NCI-H128 (cell line): ENCODE results near the gene PTGR1.
"Not testable (repeated sequence)": the region's sequence is repeated elsewhere in the genome, so short reads cannot be mapped to it uniquely, and the experiment has no call there.

Source experiments
- DNase-seq: peaks from one replicate; lab custom pipeline; 2025; ENCODE audit not compliant: unreplicated experiment; lab: John Stamatoyannopoulos, UW

Gene PTGR1

GRCh38 chr9:111599092-111599954 is at the start of gene PTGR1:
Gene PTGR1 (minus strand): TSS chr9:111599647. CDS start chr9:111597422, 2,225 bp downstream.
- no peak for DNase-seq

DNA sequence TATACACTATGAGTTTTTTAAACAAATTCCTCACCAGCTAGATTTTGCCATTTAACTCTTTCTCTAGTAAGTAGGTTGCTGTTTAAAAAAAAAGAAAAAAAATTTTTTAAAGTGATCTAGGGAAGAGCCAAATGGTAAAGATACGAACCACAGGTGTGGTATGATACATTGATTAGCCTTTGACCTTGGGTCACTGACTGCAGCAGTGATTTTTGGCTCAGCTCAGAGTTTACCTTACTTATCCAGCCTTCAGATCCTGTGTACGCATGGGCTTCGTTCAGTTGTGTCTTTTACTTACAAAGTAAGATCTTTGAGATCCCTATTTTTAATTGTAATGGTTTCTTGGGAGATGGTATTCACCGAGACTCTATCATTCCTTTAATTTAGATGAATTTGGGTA is 49.6 kb upstream of the PTGR1 start:
- no peak for DNase-seq

DNA sequence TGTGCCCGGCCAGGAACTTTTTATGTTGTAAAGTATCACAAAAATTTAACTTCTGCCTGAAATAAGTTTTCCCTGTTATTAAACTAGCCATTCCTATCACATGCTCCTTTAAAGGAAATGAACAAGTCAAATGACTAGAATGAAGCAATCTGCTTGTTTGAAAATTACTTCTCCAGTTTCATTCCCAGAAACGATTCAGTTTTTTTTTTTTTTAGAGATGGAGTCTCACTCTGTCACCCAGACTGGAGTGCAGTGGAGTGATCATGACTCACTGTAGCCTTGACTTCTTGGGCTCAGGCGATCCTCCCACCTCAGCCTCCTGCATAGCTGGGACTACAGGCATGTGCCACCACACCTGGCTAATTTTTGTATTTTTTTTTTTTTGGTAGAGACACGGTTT is 48.6 kb upstream of the PTGR1 start:
- no peak for DNase-seq

- DNase-seq = no peak
Measured at GRCh38 chr9:111646417-111646816, 47.0 kb upstream of the PTGR1 start.

GRCh38 chr9:111645806-111646205 is 46.4 kb upstream of the PTGR1 start:
- DNase-seq = no peak

- DNase-seq = no peak
Measured at GRCh38 chr9:111644195-111644772, 44.8 kb upstream of the PTGR1 start.

GRCh38 chr9:111637421-111637950 is 38.0 kb upstream of the PTGR1 start:
- DNase-seq = no peak

- no peak for DNase-seq
Measured at GRCh38 chr9:111634860-111635259, 35.4 kb upstream of the PTGR1 start.

DNA sequence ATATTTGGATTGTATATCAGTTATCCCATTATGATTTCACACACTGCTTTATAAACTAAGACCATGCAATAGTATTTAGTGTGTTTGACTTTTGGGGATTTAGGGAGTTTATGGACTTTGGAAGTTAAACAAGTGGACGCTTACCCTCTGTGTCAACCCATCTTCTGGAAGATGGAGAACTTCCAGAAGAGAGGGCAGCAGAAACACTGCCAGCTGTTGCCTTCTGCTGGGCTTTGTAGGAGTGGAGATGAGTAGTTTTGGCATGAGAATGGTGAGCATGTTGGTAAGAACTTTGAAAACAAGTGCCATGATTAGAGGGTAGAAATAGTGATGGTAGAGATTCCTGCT is 33.9 kb upstream of the PTGR1 start:
- no peak for DNase-seq

DNA sequence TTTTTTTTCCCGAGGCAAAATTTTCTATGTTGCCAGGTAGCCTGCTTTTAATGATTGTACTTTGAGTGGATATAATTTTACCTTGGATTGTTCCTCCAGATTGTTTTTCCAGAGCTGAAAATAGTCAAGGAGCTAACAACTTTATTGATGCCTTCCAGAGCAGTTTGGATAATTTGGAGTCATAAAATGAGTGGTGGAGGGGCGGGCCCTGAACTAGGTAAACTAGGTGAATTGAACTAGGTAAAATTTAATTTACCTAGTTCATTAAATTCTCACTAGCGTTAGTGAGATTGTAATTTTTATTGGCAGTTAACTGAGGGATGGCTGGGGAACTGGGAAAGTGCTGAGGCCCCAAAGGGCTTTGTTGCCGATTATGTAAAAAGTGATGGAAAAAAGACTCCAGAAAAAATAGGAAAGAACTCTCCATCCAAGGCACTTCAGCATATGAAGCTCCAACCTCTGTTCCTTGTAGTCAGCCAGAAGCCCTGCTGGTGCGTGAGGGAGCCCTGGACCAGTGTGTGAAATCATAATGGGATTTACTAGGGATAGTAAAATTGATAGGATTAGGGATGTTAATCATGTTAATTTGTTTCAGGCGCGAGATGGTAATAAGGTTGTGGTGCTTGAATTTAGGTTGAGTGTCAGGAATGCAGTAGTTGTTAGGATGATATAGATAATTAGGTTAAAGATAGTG is 33.4 kb upstream of the PTGR1 start:
- no peak for DNase-seq

- DNase-seq = no peak
Measured at GRCh38 chr9:111632060-111632459, 32.6 kb upstream of the PTGR1 start.

DNA sequence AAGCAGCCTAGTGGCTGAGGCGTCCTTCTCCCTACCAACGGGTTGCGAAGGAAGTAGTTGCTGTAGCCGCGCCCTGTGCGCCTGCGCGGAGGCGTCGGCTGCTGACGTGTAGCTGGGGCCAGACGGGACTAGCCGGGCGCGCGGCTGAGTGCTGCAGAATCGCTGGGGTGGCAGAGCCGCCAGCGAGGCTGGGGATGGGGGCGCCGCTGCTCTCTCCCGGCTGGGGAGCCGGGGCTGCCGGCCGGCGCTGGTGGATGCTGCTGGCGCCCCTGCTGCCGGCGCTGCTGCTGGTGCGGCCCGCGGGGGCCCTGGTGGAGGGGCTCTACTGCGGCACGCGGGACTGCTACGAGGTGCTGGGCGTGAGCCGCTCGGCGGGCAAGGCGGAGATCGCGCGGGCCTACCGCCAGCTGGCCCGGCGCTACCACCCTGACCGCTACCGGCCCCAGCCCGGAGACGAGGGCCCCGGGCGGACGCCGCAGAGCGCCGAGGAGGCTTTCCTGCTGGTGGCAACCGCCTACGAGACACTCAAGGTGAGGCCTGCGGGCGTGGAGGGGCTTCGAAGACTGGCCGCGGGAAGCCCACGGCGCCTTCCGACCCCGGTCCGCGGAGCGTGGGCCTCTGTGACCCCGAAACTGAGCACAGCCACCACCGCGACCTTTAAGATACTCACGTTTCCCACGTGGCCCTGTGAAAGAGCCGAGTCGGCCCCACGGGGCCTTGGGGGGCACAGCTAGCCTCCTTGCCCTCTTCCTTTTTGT is 31.9 kb upstream of the PTGR1 start, which contains the start of gene DNAJC25:
Gene DNAJC25, plus strand, starts transcription at position 121 of the 758 bp plus-strand sequence. Its CDS starts 74 bp downstream, at position 195.
- peak; percentile 96 for DNase-seq

DNA sequence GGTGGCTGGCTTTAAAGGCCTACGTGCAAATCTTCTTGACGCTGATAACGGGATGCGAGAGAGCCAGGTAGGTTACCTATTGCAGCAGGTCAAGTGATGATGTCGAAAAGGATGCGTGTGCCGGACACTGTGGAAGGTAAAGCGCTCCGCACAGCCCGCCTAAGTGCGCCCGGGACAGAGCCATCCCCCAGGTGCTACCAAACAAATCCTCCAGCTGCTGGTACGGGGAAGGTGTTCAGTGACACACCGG is 31.4 kb upstream of the PTGR1 start:
- DNase-seq = no peak

DNA sequence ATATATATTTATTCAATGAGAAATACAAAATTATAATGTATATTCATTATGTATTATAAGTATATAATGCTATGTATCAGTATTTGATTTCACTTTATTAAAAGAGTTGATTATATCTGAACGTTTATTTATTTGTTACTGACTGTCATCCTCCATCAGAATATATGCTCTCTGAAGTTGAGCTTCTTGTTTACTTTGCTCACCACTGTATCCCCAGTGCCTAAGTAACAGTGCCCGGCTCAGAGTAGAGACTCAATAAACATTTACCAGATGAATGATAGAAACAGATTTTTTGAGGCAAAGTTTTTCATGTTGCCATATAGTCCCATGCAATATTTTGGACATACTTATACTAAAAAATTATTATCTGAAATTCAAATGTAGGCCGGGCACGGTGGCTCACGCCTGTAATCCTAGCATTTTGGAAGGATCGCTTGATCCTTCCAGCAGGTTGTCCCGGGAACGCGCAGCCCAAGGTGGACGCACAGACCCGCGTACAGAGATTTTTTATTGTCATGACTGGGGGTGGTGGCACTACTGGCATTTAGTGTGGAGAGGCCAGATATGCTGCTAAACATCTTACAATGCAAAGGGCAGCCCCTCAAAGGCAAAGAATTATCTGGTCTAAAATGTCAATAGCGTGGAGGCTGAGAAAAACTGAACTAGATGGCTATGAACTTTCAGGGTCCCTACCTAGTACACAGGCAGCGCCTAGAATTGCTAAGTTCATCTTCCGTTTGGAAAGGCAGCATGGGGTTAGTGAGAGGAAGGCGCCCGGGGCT is 30.9 kb upstream of the PTGR1 start:
- no peak for DNase-seq

DNA sequence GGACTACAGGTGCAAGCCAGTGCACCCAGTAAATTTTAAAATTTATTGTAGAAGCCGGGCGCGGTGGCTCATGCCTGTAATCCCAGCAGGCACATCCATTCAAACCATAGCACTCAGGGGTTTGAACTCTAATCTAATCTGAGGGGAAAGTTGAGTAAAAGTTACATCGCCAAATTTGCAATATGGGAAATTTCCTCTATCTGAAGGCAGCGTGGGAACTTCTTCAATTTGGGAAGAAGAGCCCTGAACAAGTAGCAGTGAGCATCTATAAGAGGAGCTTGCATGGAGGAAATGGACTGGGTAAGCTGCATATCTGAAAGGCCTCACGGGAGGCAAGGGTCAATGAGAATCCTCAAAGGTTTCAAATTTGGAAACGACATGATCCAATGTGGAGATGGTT is 29.0 kb upstream of the PTGR1 start:
- no peak for DNase-seq

- no peak for DNase-seq
Measured at GRCh38 chr9:111627260-111627963, 28.0 kb upstream of the PTGR1 start.

DNA sequence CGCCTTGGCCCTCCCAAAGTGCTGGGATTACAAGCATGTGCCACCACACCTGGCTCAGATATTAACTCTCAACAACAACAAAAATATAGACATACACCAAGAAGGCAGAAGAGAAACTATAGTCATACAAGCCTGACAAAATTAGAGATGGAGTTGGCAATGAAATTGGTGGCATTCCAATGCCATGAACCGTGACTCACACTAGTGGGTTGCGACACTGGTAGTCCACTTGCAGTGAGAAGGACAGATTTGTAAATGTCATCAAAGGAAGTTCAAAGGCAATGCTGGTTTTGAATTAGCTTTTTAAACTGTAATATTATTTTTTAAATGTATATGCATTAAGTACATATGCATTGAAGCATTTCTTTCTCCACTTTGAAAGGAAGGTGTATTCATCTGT is 23.2 kb upstream of the PTGR1 start:
- no peak for DNase-seq

GRCh38 chr9:111621895-111622480 is 22.5 kb upstream of the PTGR1 start:
- no peak for DNase-seq

DNA sequence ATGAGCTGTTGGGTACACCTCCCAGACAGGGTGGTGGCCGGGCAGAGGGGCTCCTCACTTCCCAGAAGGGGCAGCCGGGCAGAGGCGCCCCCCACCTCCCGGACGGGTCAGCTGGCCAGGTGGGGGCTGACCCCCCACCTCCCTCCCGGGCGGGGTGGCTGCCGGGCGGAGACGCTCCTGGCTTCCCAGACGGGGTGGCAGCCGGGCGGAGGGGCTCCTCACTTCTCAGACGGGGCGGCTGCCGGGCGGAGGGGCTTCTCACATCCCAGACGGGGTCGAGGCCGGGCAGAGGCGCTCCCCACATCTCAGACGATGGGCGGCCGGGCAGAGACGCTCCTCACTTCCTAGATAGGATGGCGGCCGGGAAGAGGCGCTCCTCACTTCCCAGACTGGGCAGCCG is 17.9 kb upstream of the PTGR1 start:
- DNase-seq = not testable (repeated sequence)

GRCh38 chr9:111615928-111616327 is 16.5 kb upstream of the PTGR1 start:
- DNase-seq = no peak
